ENCODE measurements around the gene FLT3LG. TPM values are rescaled to one million over a fixed set of nuclear protein-coding genes. Genes with fewer than 3 reads are reported as not detected.
A peak's percentile ranks its signal among the peaks of the same experiment; 100 is the strongest.

FLT3LG gene
- total RNA-seq, 1 experiment from 2014 or later: 1.5 TPM

GRCh38 chr19:49453013-49453756 is 20.8 kb upstream of the FLT3LG start, which contains the start of gene ALDH16A1:
Gene ALDH16A1 (plus strand): TSS chr19:49453225. CDS start chr19:49453332, 107 bp downstream.
- H3K27ac Mint-ChIP-seq (ENCODE audit: low read depth, unreplicated experiment): peak within 1 kb of the TSS; percentile 100
- TF ChIP-seq CTCF (IDR thresholded peaks at IDR 0.05; ENCODE audit: unreplicated experiment): no peak
- no peaks in the 10 kb centered on the region for H3K9me3 Mint-ChIP-seq (ENCODE audit: unreplicated experiment)
- ChIA-PET CTCF (interaction anchor here (0.6 to 1.2 kb wide), 3 partner anchors 26 to 203 kb away, joined by 3 to 5 read pairs (median 3); no protein-coding TSS in a partner anchor), POLR2A (interaction anchor here (0.6 to 4.8 kb wide), 21 partner anchors 8 to 1403 kb away, joined by 3 to 43 read pairs (median 4); partner anchors contain the start of genes ATF5, DKKL1, GYS1 and IRF3)
- intact Hi-C loops (cut with micrococcal nuclease): loop anchor here (5.0 kb wide), 1 partner anchor 34 kb away; the partner anchor contains the start of gene RPL13A
- DNase-seq (ENCODE audit: unreplicated experiment): peak; percentile 99
- no peaks in the 10 kb centered on the region for H3K27me3 Mint-ChIP-seq (ENCODE audit: insufficient read depth, unreplicated experiment)
- H3K4me1 Mint-ChIP-seq (ENCODE audit: insufficient read depth, unreplicated experiment): peaks cover 16% of the 10 kb centered on the region
- peaks cover 41% of the 10 kb centered on the region for H3K36me3 Mint-ChIP-seq (ENCODE audit: insufficient read depth, unreplicated experiment)
- BruUV-seq (replicated peaks): no TSS peak
- H3K4me3 Mint-ChIP-seq (ENCODE audit: unreplicated experiment): peak within 1 kb of the TSS; percentile 96

GRCh38 chr19:49453757-49454240 is 20.2 kb upstream of the FLT3LG start:
- ChIA-PET CTCF (interaction anchor here (0.6 to 1.2 kb wide), 3 partner anchors 61 to 1271 kb away, joined by 3 to 5 read pairs (median 3); no protein-coding TSS in a partner anchor), POLR2A (interaction anchor here (0.6 to 4.8 kb wide), 18 partner anchors 9 to 1403 kb away, joined by 3 to 43 read pairs (median 4); partner anchors contain the start of genes ATF5, DKKL1, GYS1 and IRF3)
- intact Hi-C loops (cut with micrococcal nuclease): loop anchor here (5.0 kb wide), 1 partner anchor 34 kb away; the partner anchor contains the start of gene RPL13A
- no peaks in the 10 kb centered on the region for H3K27me3 Mint-ChIP-seq (ENCODE audit: insufficient read depth, unreplicated experiment)
- no peak for DNase-seq (ENCODE audit: unreplicated experiment)
- peak overlapping the region; percentile 100 for H3K27ac Mint-ChIP-seq (ENCODE audit: low read depth, unreplicated experiment)
- H3K4me1 Mint-ChIP-seq (ENCODE audit: insufficient read depth, unreplicated experiment): peaks cover 16% of the 10 kb centered on the region
- BruUV-seq (replicated peaks): TSS peak; percentile 91
- H3K36me3 Mint-ChIP-seq (ENCODE audit: insufficient read depth, unreplicated experiment): peaks cover 40% of the 10 kb centered on the region
- no peaks in the 10 kb centered on the region for H3K9me3 Mint-ChIP-seq (ENCODE audit: unreplicated experiment)
- H3K4me3 Mint-ChIP-seq (ENCODE audit: unreplicated experiment): peak overlapping the region; percentile 96
- no peak for TF ChIP-seq CTCF (IDR thresholded peaks at IDR 0.05; ENCODE audit: unreplicated experiment)

- peaks cover 7% of the 10 kb centered on the region for H3K4me1 Mint-ChIP-seq (ENCODE audit: insufficient read depth, unreplicated experiment)
- CTCF ChIA-PET: interaction anchor here (0.8 to 1.8 kb wide), 2 partner anchors 11 to 18 kb away, joined by 4 read pairs; no protein-coding TSS in a partner anchor
- H3K27ac Mint-ChIP-seq (ENCODE audit: low read depth, unreplicated experiment): no peak overlapping the region
- H3K9me3 Mint-ChIP-seq (ENCODE audit: unreplicated experiment): no peaks in the 10 kb centered on the region
- peaks cover 31% of the 10 kb centered on the region for H3K36me3 Mint-ChIP-seq (ENCODE audit: insufficient read depth, unreplicated experiment)
- POLR2A ChIA-PET: interaction anchor here (1.0 kb wide), 1 partner anchor 27 kb away, joined by 3 read pairs; no protein-coding TSS in a partner anchor
- peak; percentile 25 for DNase-seq (ENCODE audit: unreplicated experiment)
- no peak for TF ChIP-seq CTCF (IDR thresholded peaks at IDR 0.05; ENCODE audit: unreplicated experiment)
- intact Hi-C loops (cut with micrococcal nuclease): no loop called here
- no TSS peak for BruUV-seq (replicated peaks)
- no peaks in the 10 kb centered on the region for H3K27me3 Mint-ChIP-seq (ENCODE audit: insufficient read depth, unreplicated experiment)
- H3K4me3 Mint-ChIP-seq (ENCODE audit: unreplicated experiment): no peak overlapping the region
Observed at GRCh38 chr19:49455773-49456172, 18.2 kb upstream of the FLT3LG start.

GRCh38 chr19:49456326-49456725 is 17.7 kb upstream of the FLT3LG start:
- CTCF ChIA-PET: interaction anchor here (0.8 to 1.8 kb wide), 2 partner anchors 12 to 17 kb away, joined by 4 read pairs; no protein-coding TSS in a partner anchor
- POLR2A ChIA-PET: interaction anchor here (0.6 to 1.0 kb wide), 2 partner anchors 16 to 26 kb away, joined by 3 read pairs; no protein-coding TSS in a partner anchor
- no peak overlapping the region for H3K4me3 Mint-ChIP-seq (ENCODE audit: unreplicated experiment)

More at GRCh38 chr19:49456326-49456725, 17.7 kb upstream of the FLT3LG start:
- BruUV-seq (replicated peaks): no TSS peak
- DNase-seq (ENCODE audit: unreplicated experiment): no peak
- peaks cover 28% of the 10 kb centered on the region for H3K36me3 Mint-ChIP-seq (ENCODE audit: insufficient read depth, unreplicated experiment)
- H3K27me3 Mint-ChIP-seq (ENCODE audit: insufficient read depth, unreplicated experiment): no peaks in the 10 kb centered on the region
- intact Hi-C loops (cut with micrococcal nuclease): no loop called here
- no peak for TF ChIP-seq CTCF (IDR thresholded peaks at IDR 0.05; ENCODE audit: unreplicated experiment)
- H3K27ac Mint-ChIP-seq (ENCODE audit: low read depth, unreplicated experiment): no peak overlapping the region
- H3K9me3 Mint-ChIP-seq (ENCODE audit: unreplicated experiment): no peaks in the 10 kb centered on the region
- peaks cover 6% of the 10 kb centered on the region for H3K4me1 Mint-ChIP-seq (ENCODE audit: insufficient read depth, unreplicated experiment)
